ENCODE data around the gene TEX44. TPM values are rescaled to one million over a fixed set of nuclear protein-coding genes. Genes with fewer than 3 reads are reported as not detected.

Gene TEX44
- total and polyA plus RNA-seq, 4 donors: not detected

GRCh38 chr2:231634412-231634811 lies 41.7 kb downstream of the TEX44 start:
- no peaks in the 10 kb centered on the region for H3K4me1 ChIP-seq (ENCODE audit: control insufficient read depth in 1 of 2, insufficient read depth in 2 of 2, low read length in 2 of 2)
- no peak for ATAC-seq (ENCODE audit: low FRiP score)
- no peaks in the 10 kb centered on the region for H3K9me3 ChIP-seq (ENCODE audit: control insufficient read depth, low read length)
- H3K27me3 ChIP-seq (ENCODE audit: control insufficient read depth in 1 of 2, insufficient read depth in 2 of 2, low read length in 1 of 2): no peaks in the 10 kb centered on the region
- no peak overlapping the region for H3K27ac ChIP-seq (ENCODE audit: low read depth in 1 of 2, low read length in 2 of 2)
- no peaks in the 10 kb centered on the region for H3K36me3 ChIP-seq (ENCODE audit: control insufficient read depth in 1 of 2, insufficient read depth in 2 of 2, low read length in 1 of 2)
- intact Hi-C loops (cut with DNase I): no loop called here
- H3K4me3 ChIP-seq (ENCODE audit: low read length in 2 of 2): no peak overlapping the region
- DNase-seq: no peak
- WGBS, 2 donors: 89 to 91% methylated on average over 2 of the region's 2 CpGs

GRCh38 chr2:231634951-231635875 lies 42.5 kb downstream of the TEX44 start:
- H3K27ac ChIP-seq (ENCODE audit: low read depth in 1 of 2, low read length in 2 of 2): no peak overlapping the region

GRCh38 chr2:231640241-231640640 lies 47.6 kb downstream of the TEX44 start:
- intact Hi-C loops (cut with DNase I): loop anchor here in 1 of 2 donors (5.0 kb wide), 1 partner anchor 67 kb away; the partner anchor contains the start of gene PTMA
- WGBS, 2 donors: 12 to 21% methylated on average over 6 of the region's 6 CpGs
- H3K4me1 ChIP-seq (ENCODE audit: control insufficient read depth in 1 of 2, insufficient read depth in 2 of 2, low read length in 2 of 2): peaks cover 0 to 3% of the 10 kb centered on the region in 2 donors

More at GRCh38 chr2:231634951-231635875, 42.5 kb downstream of the TEX44 start:
- Histone ChIP-seq H3K27me3 (ENCODE audit: control insufficient read depth in 1 of 2, insufficient read depth in 2 of 2, low read length in 1 of 2) (no peaks in the 10 kb centered on the region), H3K9me3 (ENCODE audit: control insufficient read depth, low read length) (no peaks in the 10 kb centered on the region), H3K36me3 (ENCODE audit: control insufficient read depth in 1 of 2, insufficient read depth in 2 of 2, low read length in 1 of 2) (no peaks in the 10 kb centered on the region), H3K4me1 (ENCODE audit: control insufficient read depth in 1 of 2, insufficient read depth in 2 of 2, low read length in 2 of 2) (no peaks in the 10 kb centered on the region), H3K4me3 (ENCODE audit: low read length in 2 of 2) (no peak overlapping the region)
- no peak for DNase-seq
- intact Hi-C loops (cut with DNase I): no loop called here
- no peak for ATAC-seq (ENCODE audit: low FRiP score)
- WGBS, 2 donors: 76 to 82% methylated on average over 7 to 8 of the region's 8 CpGs

GRCh38 chr2:231640641-231641111 lies 48.0 kb downstream of the TEX44 start:
- intact Hi-C loops (cut with DNase I): loop anchor here in 1 of 2 donors (5.0 kb wide), 1 partner anchor 67 kb away; the partner anchor contains the start of gene PTMA
- ATAC-seq (ENCODE audit: low FRiP score): peak; percentile 73
- 42 to 48% methylated on average over 11 of the region's 11 CpGs for WGBS, 2 donors
- H3K27ac ChIP-seq (ENCODE audit: low read depth in 1 of 2, low read length in 2 of 2): peak overlapping the region; percentile 53 to 94
- H3K9me3 ChIP-seq (ENCODE audit: control insufficient read depth, low read length): no peaks in the 10 kb centered on the region
- H3K4me3 ChIP-seq (ENCODE audit: low read length in 2 of 2): no peak overlapping the region
- peaks cover 0 to 3% of the 10 kb centered on the region in 2 donors for H3K4me1 ChIP-seq (ENCODE audit: control insufficient read depth in 1 of 2, insufficient read depth in 2 of 2, low read length in 2 of 2)
- no peaks in the 10 kb centered on the region for H3K36me3 ChIP-seq (ENCODE audit: control insufficient read depth in 1 of 2, insufficient read depth in 2 of 2, low read length in 1 of 2)
- no peaks in the 10 kb centered on the region for H3K27me3 ChIP-seq (ENCODE audit: control insufficient read depth in 1 of 2, insufficient read depth in 2 of 2, low read length in 1 of 2)
- DNase-seq: peak; percentile 75 to 88

More at GRCh38 chr2:231640241-231640640, 47.6 kb downstream of the TEX44 start:
- DNase-seq (no peak), ATAC-seq (ENCODE audit: low FRiP score) (peak; percentile 39)
- H3K9me3 ChIP-seq (ENCODE audit: control insufficient read depth, low read length): no peaks in the 10 kb centered on the region
- H3K4me3 ChIP-seq (ENCODE audit: low read length in 2 of 2): no peak overlapping the region
- H3K27ac ChIP-seq (ENCODE audit: low read depth in 1 of 2, low read length in 2 of 2): peak overlapping the region; percentile 53 to 94
- no peaks in the 10 kb centered on the region for H3K36me3 ChIP-seq (ENCODE audit: control insufficient read depth in 1 of 2, insufficient read depth in 2 of 2, low read length in 1 of 2)
- no peaks in the 10 kb centered on the region for H3K27me3 ChIP-seq (ENCODE audit: control insufficient read depth in 1 of 2, insufficient read depth in 2 of 2, low read length in 1 of 2)

GRCh38 chr2:231642631-231643494 lies 50.2 kb downstream of the TEX44 start:
- no peaks in the 10 kb centered on the region for H3K36me3 ChIP-seq (ENCODE audit: control insufficient read depth in 1 of 2, insufficient read depth in 2 of 2, low read length in 1 of 2)
- no peak overlapping the region for H3K4me3 ChIP-seq (ENCODE audit: low read length in 2 of 2)
- intact Hi-C loops (cut with DNase I): loop anchor here (1.0 to 5.0 kb wide), 3 partner anchors 20 to 64 kb away; partner anchors contain the start of gene PTMA (in 1 of the 2)
- no peaks in the 10 kb centered on the region for H3K27me3 ChIP-seq (ENCODE audit: control insufficient read depth in 1 of 2, insufficient read depth in 2 of 2, low read length in 1 of 2)
- ATAC-seq (ENCODE audit: low FRiP score): peak; percentile 94
- H3K27ac ChIP-seq (ENCODE audit: low read depth in 1 of 2, low read length in 2 of 2): peak overlapping the region; percentile 97 to 99
- peaks cover 0 to 3% of the 10 kb centered on the region in 2 donors for H3K4me1 ChIP-seq (ENCODE audit: control insufficient read depth in 1 of 2, insufficient read depth in 2 of 2, low read length in 2 of 2)
- 12 to 17% methylated on average over 30 of the region's 30 CpGs for WGBS, 2 donors
- DNase-seq: peak; percentile 94 to 96
- H3K9me3 ChIP-seq (ENCODE audit: control insufficient read depth, low read length): no peaks in the 10 kb centered on the region

- Histone ChIP-seq H3K4me1 (ENCODE audit: control insufficient read depth in 1 of 2, insufficient read depth in 2 of 2, low read length in 2 of 2) (peaks cover 0 to 3% of the 10 kb centered on the region in 2 donors), H3K27ac (ENCODE audit: low read depth in 1 of 2, low read length in 2 of 2) (peak overlapping the region; percentile 97 to 99), H3K36me3 (ENCODE audit: control insufficient read depth in 1 of 2, insufficient read depth in 2 of 2, low read length in 1 of 2) (no peaks in the 10 kb centered on the region), H3K9me3 (ENCODE audit: control insufficient read depth, low read length) (no peaks in the 10 kb centered on the region), H3K27me3 (ENCODE audit: control insufficient read depth in 1 of 2, insufficient read depth in 2 of 2, low read length in 1 of 2) (no peaks in the 10 kb centered on the region), H3K4me3 (ENCODE audit: low read length in 2 of 2) (no peak overlapping the region)
- intact Hi-C loops (cut with DNase I): loop anchor here (2.0 to 5.0 kb wide), 2 partner anchors 19 to 64 kb away; partner anchors contain the start of gene PTMA (in 1 of the 2)
- no peak for ATAC-seq (ENCODE audit: low FRiP score)
- DNase-seq: no peak
- WGBS, 2 donors: 84 to 86% methylated on average over 8 of the region's 8 CpGs
These were observed 50.8 kb downstream of the TEX44 start for GRCh38 chr2:231643495-231643888.
